GM12878 (cell line): Measurements from ENCODE around the gene GIMAP7. TPM values are rescaled to one million over a fixed set of nuclear protein-coding genes. Genes with fewer than 3 reads are reported as not detected.

ENCODE experiments used
- ATAC-seq: fragments of 200-7000 bp; cut with Tn5 transposase; 3 replicates; pipeline ENCODE4 v1.9.1; 2020; ENCODE audit warnings: mild to moderate bottlenecking, moderate library complexity
- BruUV-seq: library from RNA; stranded (reverse); fragments of 400-500 nt; replicated peaks from 2 replicates; lab custom pipeline; 2021; lab: Mats Ljungman, UMichigan
- CTCF ChIA-PET: fragments of 300-600 bp; sonication (Branson Sonifier 250); formaldehyde crosslinking; extraction: SDS; loops from one replicate; lab custom pipeline; 2021; ENCODE audit warnings: inconsistent platforms; lab: Yijun Ruan, JAX
- POLR2A ChIA-PET: fragments of 350-600 bp; formaldehyde crosslinking; extraction: SDS; loops from one replicate; lab custom pipeline; 2021; ENCODE audit warnings: inconsistent platforms; lab: Charles Lee
- RAD21 ChIA-PET: fragments of 300-600 bp; sonication (Branson Sonifier 250); formaldehyde crosslinking; loops from one replicate; lab custom pipeline; 2023; ENCODE audit warnings: antibody characterized with exemption; ENCODE audit not compliant: unreplicated experiment; lab: Charles Lee
- SMC1A ChIA-PET: fragments of 300-600 bp; sonication (Branson Sonifier 250); formaldehyde crosslinking; loops from one replicate; lab custom pipeline; 2023; ENCODE audit not compliant: unreplicated experiment, uncharacterized antibody; lab: Charles Lee
- DNase-seq: peaks from one replicate; pipeline ENCODE4 v3.0.0-alpha.2; 2011; ENCODE audit warnings: low read depth, low spot score
- FAIRE-seq: peaks from 3 replicates; lab custom pipeline; 2011; peaks lifted over from hg19 to GRCh38; lab: Jason Lieb, UNC
- H2AFZ ChIP-seq: 2 replicates; pipeline ENCODE4 v1.6.0; 2011; ENCODE audit warnings: low read depth, low read length, control low read depth; ENCODE audit not compliant: control insufficient read depth
- H3K27ac ChIP-seq: 2 replicates; pipeline ENCODE4 v1.5.1; 2011; ENCODE audit warnings: control low read depth; ENCODE audit not compliant: control insufficient read depth, insufficient read depth
- H3K27me3 ChIP-seq, 2 experiments: replicated peaks in 1 of 2; 2 replicates each; pipeline versions ENCODE4 v1.6.0 to v1.6.1; 2011; ENCODE audit warnings: low read length in 1 of 2; ENCODE audit not compliant: control insufficient read depth in 2 of 2, insufficient read depth in 2 of 2
- H3K36me3 ChIP-seq, 2 experiments: 2 replicates each; pipeline ENCODE4 v1.5.1; 2011; ENCODE audit warnings: low read length in 1 of 2; ENCODE audit not compliant: control insufficient read depth in 2 of 2, insufficient read depth in 2 of 2
- H3K4me1 ChIP-seq: 2 replicates; pipeline ENCODE4 v1.6.1; 2011; ENCODE audit warnings: mild to moderate bottlenecking, low read length, moderate library complexity, mixed read lengths; ENCODE audit not compliant: control insufficient read depth, insufficient read depth
- H3K4me2 ChIP-seq: 2 replicates; pipeline ENCODE4 v1.6.0; 2011; ENCODE audit warnings: control low read depth; ENCODE audit not compliant: control insufficient read depth, insufficient read depth
- H3K4me3 ChIP-seq: fragments of 200-600 bp; sonication (generic); 2 replicates; pipeline ENCODE4 v1.5.1; 2016
- H3K79me2 ChIP-seq: 2 replicates; pipeline ENCODE4 v1.6.0; 2011; ENCODE audit warnings: low read length; ENCODE audit not compliant: control insufficient read depth, insufficient read depth
- H3K9ac ChIP-seq: 2 replicates; pipeline ENCODE4 v1.8.0; 2011; ENCODE audit warnings: low read length, control low read depth, mixed read lengths; ENCODE audit not compliant: control insufficient read depth, insufficient read depth
- H3K9me3 ChIP-seq: replicated peaks from 3 replicates; pipeline ENCODE4 v1.5.1; 2011; ENCODE audit warnings: mild to moderate bottlenecking, low read length; ENCODE audit not compliant: control insufficient read depth, insufficient read depth
- H4K20me1 ChIP-seq: 2 replicates; pipeline ENCODE4 v1.6.0; 2011; ENCODE audit not compliant: control insufficient read depth, insufficient read depth
- RAD51 ChIP-seq: fragments of 450-650 bp; IDR thresholded peaks from 2 replicates; pipeline ENCODE4 v1.6.1; 2016; ENCODE audit warnings: moderate library complexity, mild to moderate bottlenecking, inconsistent platforms
- REST ChIP-seq: IDR thresholded peaks from 2 replicates; pipeline ENCODE4 v1.6.1; 2012; ENCODE audit warnings: mild to moderate bottlenecking, low read depth, low read length
- SPI1 ChIP-seq: IDR thresholded peaks from 2 replicates; pipeline ENCODE4 v1.6.1; 2011; ENCODE audit warnings: low read depth, mild to moderate bottlenecking, low read length, moderate library complexity, borderline replicate concordance; ENCODE audit not compliant: insufficient read depth
- ZNF24 ChIP-seq: fragments of 450-650 bp; IDR thresholded peaks from 2 replicates; pipeline ENCODE4 v1.6.1; 2017; ENCODE audit warnings: antibody characterized with exemption, mild to moderate bottlenecking
- WGBS: methylation state at CpG from one replicate; pipeline ENCODE4 v1.1.6; 2016; ENCODE audit warnings: low lambda C conversion rate; ENCODE audit not compliant: insufficient replicate concordance, insufficient coverage; ENCODE audit errors: missing lambda C conversion rate; 5-methylcytosine and 5-hydroxymethylcytosine counted together
- in situ Hi-C: fragments of 300-500 bp; cut with MboI; formaldehyde crosslinking; loops from 9 replicates; pipeline ENCODE4 v1.14.3; 2018; ENCODE audit warnings: mixed read lengths
- intact Hi-C: fragments of 100-400 bp; cut with micrococcal nuclease; formaldehyde crosslinking; loops from one replicate; pipeline ENCODE4 v1.14.2; 2022; ENCODE audit not compliant: unreplicated experiment
- polyA plus RNA-seq, 11 experiments: library from polyadenylated mRNA; depleted of rRNA in 4 of 11; unstranded in 6 of 11; stranded (reverse) in 5 of 11; fragments of >200 nt; fragmentation: Nextera tagmentation in 4 of 11; fragmentation: Illumina TruSeq in 1 of 11; extraction: Ambion mirVana in 4 of 11; extraction: Trizol in 1 of 11; gene quantifications; 1 replicate in 1 of 11; 2 replicates in 10 of 11; pipeline versions ENCODE4 v1.2.1 to v1.2.3, GENCODE V29; 2011 to 2016; ENCODE audit warnings: inconsistent platforms in 2 of 11, missing spikeins in 2 of 11, low read depth in 1 of 11
- total RNA-seq, 4 experiments: library from RNA; depleted of rRNA in 3 of 4; stranded (reverse); fragments of >200 nt in 3 of 4; fragmentation: Illumina TruSeq in 1 of 4; extraction: Trizol in 1 of 4; gene quantifications; 2 replicates each; pipeline versions ENCODE4 v1.2.1 to v1.2.3, GENCODE V29; 2013 to 2021

The GIMAP7 gene
- total and polyA plus RNA-seq, 10 of the 15 experiments (the other 5 are each of a cell fraction or from before 2014, with no cell fraction given): 2.7 to 16.6 (median 5.4) TPM

GRCh38 chr7:150567169-150567568, 52.5 kb downstream of the GIMAP7 start, which contains the start of gene GIMAP4:
Gene GIMAP4 (plus strand): TSS chr7:150567390. CDS start chr7:150569902, 2,512 bp downstream.
- Histone ChIP-seq H3K4me2 (peak within 1 kb of the TSS; percentile 44), H3K27me3 (no peaks in the 10 kb centered on the region), H4K20me1 (no peaks in the 10 kb centered on the region), H3K36me3 (no peaks in the 10 kb centered on the region), H3K9ac (0 out of 2 replicates have a peak within 1 kb of the TSS, but pooled peaks have one; percentile 34), H3K4me1 (no peaks in the 10 kb centered on the region), H2AFZ (peak within 1 kb of the TSS; percentile 69), H3K79me2 (no peaks in the 10 kb centered on the region; the same call in 1 of the 2 replicates), H3K4me3 (peak within 1 kb of the TSS; percentile 51), H3K9me3 (peaks cover 4% of the 10 kb centered on the region), H3K27ac (peak within 1 kb of the TSS; percentile 39)
- ChIA-PET SMC1A (interaction anchor here (0.8 to 1.6 kb wide), 5 partner anchors 8 to 120 kb away, joined by 3 read pairs; no protein-coding TSS in a partner anchor), POLR2A (no interaction called here), RAD21 (interaction anchor here (0.9 kb wide), 1 partner anchor 210 kb away, joined by 3 read pairs; no protein-coding TSS in a partner anchor), CTCF (interaction anchor here (1.1 to 2.7 kb wide), 3 partner anchors 13 to 189 kb away, joined by 3 to 8 read pairs (median 7); no protein-coding TSS in a partner anchor)
- DNase-seq (no peak), ATAC-seq (no peak), FAIRE-seq (no peak)
- in situ Hi-C loops: no loop called here
- no TSS peak for BruUV-seq
- TF ChIP-seq ZNF24 (no peak), SPI1 (peak; percentile 65; the same call in 1 of the 2 replicates), RAD51 (no peak), REST (peak; percentile 25; the same call in 1 of the 2 replicates)
- intact Hi-C loops: no loop called here
- WGBS: 45% methylated on average over 9 of the region's 9 CpGs
